ENCODE results near the gene MRPS5.

DNA sequence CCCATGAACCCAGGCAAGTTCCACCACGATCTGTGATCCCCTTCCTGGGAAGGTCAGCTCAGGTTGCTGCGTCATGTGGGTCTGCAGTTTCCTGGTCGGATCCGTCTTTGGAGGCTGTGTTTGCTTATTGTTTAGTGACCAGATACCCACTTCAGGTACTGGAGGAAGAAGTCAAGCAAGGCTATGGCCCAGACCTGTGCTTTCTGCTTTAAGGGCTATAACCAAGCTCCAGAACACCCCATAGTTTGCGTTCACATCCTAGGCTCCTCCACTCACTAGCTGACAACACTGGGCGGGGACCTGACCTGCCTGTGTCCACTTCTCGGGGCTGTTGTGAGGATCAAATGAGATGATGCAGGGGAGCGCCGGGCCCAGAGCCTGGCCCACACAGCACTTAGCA lies 52.1 kb downstream of the MRPS5 start:
- TF ChIP-seq, protein P1, sequence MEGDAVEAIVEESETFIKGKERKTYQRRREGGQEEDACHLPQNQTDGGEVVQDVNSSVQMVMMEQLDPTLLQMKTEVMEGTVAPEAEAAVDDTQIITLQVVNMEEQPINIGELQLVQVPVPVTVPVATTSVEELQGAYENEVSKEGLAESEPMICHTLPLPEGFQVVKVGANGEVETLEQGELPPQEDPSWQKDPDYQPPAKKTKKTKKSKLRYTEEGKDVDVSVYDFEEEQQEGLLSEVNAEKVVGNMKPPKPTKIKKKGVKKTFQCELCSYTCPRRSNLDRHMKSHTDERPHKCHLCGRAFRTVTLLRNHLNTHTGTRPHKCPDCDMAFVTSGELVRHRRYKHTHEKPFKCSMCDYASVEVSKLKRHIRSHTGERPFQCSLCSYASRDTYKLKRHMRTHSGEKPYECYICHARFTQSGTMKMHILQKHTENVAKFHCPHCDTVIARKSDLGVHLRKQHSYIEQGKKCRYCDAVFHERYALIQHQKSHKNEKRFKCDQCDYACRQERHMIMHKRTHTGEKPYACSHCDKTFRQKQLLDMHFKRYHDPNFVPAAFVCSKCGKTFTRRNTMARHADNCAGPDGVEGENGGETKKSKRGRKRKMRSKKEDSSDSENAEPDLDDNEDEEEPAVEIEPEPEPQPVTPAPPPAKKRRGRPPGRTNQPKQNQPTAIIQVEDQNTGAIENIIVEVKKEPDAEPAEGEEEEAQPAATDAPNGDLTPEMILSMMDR (conservative IDR thresholded peaks at IDR 0.05; ENCODE audit: low read length) = no peak
- no peak for TF ChIP-seq EZH2phosphoT487 (IDR thresholded peaks at IDR 0.05; ENCODE audit: borderline replicate concordance)
